ENCODE results near the gene MROH2A.
A peak's percentile ranks its signal among the peaks of the same experiment; 100 is the strongest.
"Not testable (repeated sequence)": the region's sequence is repeated elsewhere in the genome, so short reads cannot be mapped to it uniquely, and the experiment has no call there.

Gene MROH2A

GRCh38 chr2:233856184-233856583, 78.1 kb downstream of the MROH2A start:
- DNase-seq, result no peak

DNA sequence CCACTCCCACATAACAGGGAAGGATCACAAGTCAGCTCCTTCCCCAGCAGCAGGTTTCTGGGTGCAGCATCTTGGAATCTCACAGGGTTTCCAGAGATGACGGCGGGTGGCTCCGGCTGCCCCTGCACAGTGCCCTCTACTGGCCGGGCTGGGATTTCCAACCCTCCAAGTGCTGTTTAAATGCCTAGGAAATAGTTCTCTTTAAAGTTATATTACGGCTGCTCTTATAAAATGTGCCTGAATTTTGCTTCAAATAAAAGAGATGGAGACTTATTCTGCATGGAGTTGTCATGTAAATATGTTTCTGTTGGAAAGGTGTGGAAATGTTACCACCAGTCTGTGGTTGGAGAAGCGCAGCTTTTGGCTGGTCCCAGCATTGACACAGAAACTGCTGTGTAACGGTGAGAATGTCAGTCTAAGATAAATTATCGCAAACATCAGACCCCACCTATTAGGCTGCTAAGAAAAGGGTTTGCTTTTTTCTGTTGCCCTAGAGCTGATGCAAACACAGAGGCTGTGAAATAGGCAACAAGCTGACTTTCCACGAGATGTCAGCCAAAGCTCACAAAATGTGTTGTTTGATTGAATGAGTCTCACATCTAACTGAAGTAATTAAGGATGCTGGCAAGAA, 79.5 kb downstream of the MROH2A start:
- DNase-seq, result peak in 1 of 2 donors; percentile 2

DNA sequence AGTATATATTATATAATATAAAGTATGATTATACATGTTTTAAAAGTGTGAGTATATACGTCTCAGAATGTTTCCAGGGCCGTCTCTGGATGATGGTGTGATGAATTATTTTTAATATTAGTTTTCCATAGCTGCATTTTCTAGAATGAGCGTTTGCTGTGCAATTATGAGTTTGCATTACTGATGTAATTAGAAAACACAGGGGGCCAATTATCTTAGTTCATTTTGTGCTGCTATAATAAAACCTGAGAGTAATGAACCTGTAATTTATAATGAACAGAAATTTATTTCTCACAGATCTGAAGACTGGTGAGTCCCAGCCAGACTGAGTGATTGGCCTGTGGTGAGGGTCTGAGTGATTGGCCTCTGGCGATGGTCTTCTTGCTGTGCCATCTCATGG, 80.2 kb downstream of the MROH2A start:
- DNase-seq, result no peak

DNA sequence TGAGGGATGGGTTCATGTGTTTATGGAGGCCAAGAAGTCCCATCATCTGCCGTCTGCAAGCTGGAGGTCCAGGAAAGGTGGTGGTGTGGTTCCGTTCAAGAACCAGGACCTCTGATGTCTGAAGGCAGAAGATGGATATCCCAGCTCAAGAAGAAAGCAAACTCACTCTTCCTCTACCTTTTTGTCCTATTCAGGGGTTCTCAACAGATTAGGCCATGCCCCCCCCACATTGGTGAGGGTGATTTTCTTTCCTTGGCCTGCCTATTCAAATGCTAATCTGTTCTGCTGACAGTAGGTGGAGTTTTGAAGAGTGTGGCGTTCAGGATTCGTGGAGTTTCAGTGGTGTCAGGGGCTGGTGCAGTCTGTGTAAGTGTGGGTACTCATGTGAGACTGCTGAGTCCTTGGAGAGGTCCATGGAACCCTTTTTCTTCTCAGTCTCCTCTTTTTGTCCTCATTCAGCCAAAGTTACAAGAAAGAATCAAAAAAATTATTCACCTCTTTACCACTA, 84.2 kb downstream of the MROH2A start:
- no peak for DNase-seq

- no peak for DNase-seq
Observed at GRCh38 chr2:233865838-233866237, 87.7 kb downstream of the MROH2A start.

- DNase-seq, result no peak
Observed at GRCh38 chr2:233866479-233866878, 88.3 kb downstream of the MROH2A start.

- DNase-seq, result peak in 1 of 2 donors; percentile 3
Observed at GRCh38 chr2:233867993-233868532, 89.9 kb downstream of the MROH2A start, which contains the start of gene MSL3B. Gene MSL3B (minus strand): TSS chr2:233868386.

DNA sequence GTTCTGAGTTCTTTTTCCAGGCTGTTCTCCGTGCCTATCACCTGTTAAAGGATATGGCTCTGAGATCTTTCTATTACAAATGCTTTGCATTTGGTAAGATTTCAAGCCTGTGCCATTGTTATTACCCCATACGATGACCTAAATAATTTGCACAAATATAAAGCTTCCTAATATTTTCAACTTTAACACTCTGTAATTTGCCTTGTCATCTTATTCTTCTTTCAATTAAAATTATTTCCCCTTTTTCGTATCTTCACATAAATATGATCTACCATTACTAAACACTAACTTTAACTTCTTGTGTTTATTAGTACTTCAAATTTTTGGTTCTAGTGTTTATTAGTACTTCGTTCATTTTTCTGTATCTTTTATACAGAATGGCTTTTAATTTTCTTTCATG, 93.3 kb downstream of the MROH2A start:
- DNase-seq, result no peak

DNA sequence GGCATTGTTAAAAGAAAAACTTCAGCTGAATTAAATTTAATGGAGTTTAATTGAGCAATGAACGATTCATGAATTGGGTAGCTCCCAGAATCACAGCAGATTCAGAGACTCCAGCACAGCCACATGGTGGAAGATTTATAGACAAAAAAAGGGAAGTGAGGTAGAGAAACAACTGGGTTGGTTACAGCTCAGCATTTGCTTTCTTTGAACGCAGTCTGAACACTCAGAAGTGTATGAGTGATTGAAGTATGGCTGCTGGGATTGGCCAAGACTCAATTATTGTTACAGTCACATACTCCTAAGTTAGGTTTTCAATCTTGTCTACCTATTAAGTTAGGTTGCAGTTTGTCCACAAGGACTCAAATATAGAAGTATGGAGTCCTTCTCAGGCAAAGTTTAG, 94.0 kb downstream of the MROH2A start:
- not testable (repeated sequence) for DNase-seq

DNA sequence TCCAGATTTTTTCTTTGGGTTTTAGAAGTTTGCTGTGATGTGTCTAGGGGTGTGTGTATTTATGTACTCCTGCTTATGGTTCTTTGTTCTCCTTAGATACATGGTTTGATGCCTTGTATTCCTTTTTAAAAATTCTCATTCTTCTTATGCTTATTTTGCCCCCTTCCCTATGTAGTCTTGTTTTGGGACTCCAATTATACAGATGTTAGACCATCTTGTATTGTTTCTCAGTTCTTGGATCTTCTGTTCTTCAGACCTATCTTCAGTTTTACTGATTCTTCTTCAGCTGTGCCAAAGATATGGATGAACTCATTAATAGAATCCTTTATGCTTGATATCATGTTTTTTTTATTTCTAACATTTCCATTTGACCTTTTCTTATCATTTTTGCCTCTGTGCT, 104.2 kb downstream of the MROH2A start:
- no peak for DNase-seq

Data from hippocampal formation (tissue), 2 donors.